Glutamatergic neuron (in vitro differentiated cells): Measurements from ENCODE around the gene FLNA. TPM values are rescaled to one million over a fixed set of nuclear protein-coding genes. Genes with fewer than 3 reads are reported as not detected.

Source experiments
- DNase-seq: peaks from one replicate; pipeline ENCODE4 v3.0.0; 2022
- H3K27ac Mint-ChIP-seq: one replicate; pipeline ENCODE4 v1.8.0; 2020; ENCODE audit warnings: mild to moderate bottlenecking, mixed read lengths, inconsistent platforms; ENCODE audit not compliant: unreplicated experiment
- H3K27me3 Mint-ChIP-seq: one replicate; pipeline ENCODE4 v1.8.0; 2020; ENCODE audit warnings: mild to moderate bottlenecking, moderate library complexity, mixed read lengths, inconsistent platforms; ENCODE audit not compliant: unreplicated experiment
- H3K36me3 Mint-ChIP-seq: one replicate; pipeline ENCODE4 v1.8.0; 2020; ENCODE audit warnings: mild to moderate bottlenecking, mixed read lengths, inconsistent platforms; ENCODE audit not compliant: unreplicated experiment
- H3K4me1 Mint-ChIP-seq: one replicate; pipeline ENCODE4 v1.8.0; 2020; ENCODE audit warnings: mild to moderate bottlenecking, low read depth, mixed read lengths, inconsistent platforms; ENCODE audit not compliant: unreplicated experiment
- H3K4me3 Mint-ChIP-seq: one replicate; pipeline ENCODE4 v1.8.0; 2020; ENCODE audit warnings: mild to moderate bottlenecking, mixed read lengths, inconsistent platforms; ENCODE audit not compliant: unreplicated experiment
- H3K9me3 Mint-ChIP-seq: one replicate; pipeline ENCODE4 v1.8.0; 2020; ENCODE audit warnings: mild to moderate bottlenecking, moderate library complexity, mixed read lengths, inconsistent platforms; ENCODE audit not compliant: unreplicated experiment
- total RNA-seq: library from RNA; stranded (reverse); fragmentation: NEBNext Ultra II Directional; extraction: Animal tissue kit (Norgen Biotek cat#: 25700); gene quantifications from one replicate; pipeline ENCODE4 v1.2.1, GENCODE V29; 2021; ENCODE audit not compliant: unreplicated experiment
- TF ChIP-seq, protein P1 (sequence below): fragments of 200-600 bp; sonication (generic); IDR thresholded peaks from one replicate; pipeline ENCODE4 v1.5.0; 2021; ENCODE audit not compliant: partially characterized antibody, unreplicated experiment

The FLNA gene
- total RNA-seq, 1 donor from 2014 or later = 499 TPM

DNA sequence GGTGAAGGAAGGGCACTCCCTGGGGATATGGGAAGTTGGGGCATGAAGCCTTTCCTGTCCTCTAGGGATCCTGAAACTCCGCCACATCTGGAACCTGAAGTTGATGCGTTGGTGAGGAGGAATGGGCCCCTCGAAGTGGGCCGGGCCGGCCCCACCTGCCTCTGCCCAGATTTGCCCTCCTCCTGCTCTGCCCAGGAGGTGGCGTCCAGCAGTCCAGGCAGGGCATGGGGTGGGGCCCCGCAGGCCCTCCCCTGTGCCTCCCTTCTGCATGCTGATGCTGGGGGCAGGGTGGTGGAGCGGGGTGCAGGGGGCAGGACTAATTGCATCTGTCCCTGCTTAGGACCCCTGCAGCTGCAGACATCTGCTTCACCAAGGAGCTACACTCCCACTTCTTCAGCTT lies 38.7 kb upstream of the FLNA start:
- H3K4me1 Mint-ChIP-seq = peaks cover 4% of the 10 kb centered on the region
- TF ChIP-seq, protein P1, sequence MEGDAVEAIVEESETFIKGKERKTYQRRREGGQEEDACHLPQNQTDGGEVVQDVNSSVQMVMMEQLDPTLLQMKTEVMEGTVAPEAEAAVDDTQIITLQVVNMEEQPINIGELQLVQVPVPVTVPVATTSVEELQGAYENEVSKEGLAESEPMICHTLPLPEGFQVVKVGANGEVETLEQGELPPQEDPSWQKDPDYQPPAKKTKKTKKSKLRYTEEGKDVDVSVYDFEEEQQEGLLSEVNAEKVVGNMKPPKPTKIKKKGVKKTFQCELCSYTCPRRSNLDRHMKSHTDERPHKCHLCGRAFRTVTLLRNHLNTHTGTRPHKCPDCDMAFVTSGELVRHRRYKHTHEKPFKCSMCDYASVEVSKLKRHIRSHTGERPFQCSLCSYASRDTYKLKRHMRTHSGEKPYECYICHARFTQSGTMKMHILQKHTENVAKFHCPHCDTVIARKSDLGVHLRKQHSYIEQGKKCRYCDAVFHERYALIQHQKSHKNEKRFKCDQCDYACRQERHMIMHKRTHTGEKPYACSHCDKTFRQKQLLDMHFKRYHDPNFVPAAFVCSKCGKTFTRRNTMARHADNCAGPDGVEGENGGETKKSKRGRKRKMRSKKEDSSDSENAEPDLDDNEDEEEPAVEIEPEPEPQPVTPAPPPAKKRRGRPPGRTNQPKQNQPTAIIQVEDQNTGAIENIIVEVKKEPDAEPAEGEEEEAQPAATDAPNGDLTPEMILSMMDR = no peak
- H3K9me3 Mint-ChIP-seq = peaks cover 1% of the 10 kb centered on the region
- H3K27ac Mint-ChIP-seq = no peak overlapping the region
- H3K4me3 Mint-ChIP-seq = no peak overlapping the region
- H3K36me3 Mint-ChIP-seq = no peaks in the 10 kb centered on the region
- H3K27me3 Mint-ChIP-seq = peaks cover 3% of the 10 kb centered on the region
- DNase-seq = no peak

DNA sequence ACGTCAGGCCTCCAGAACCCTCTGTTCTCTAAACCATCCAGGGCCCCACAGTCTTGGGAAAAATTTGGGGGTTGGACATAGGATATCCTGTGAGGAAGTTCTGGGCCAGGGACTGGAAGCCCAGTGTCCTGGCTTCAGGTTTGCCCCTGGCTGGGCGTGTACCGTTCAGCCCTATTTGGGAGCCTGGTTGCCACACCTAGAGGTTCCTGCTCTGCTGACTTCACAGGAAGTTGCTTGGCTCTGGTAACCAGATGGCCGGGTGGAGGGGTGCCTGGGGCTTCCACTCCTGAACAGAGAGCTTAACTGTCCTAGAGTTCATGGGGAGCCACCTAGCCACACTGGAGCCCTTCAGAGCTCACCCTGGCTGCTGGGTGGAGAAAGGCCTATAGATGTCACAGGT lies 38.0 kb upstream of the FLNA start:
- H3K4me3 Mint-ChIP-seq = no peak overlapping the region
- H3K9me3 Mint-ChIP-seq = peaks cover 1% of the 10 kb centered on the region
- peaks cover 3% of the 10 kb centered on the region for H3K27me3 Mint-ChIP-seq
- TF ChIP-seq, protein P1 = no peak
- H3K27ac Mint-ChIP-seq = no peak overlapping the region
- DNase-seq = no peak
- H3K4me1 Mint-ChIP-seq = peaks cover 4% of the 10 kb centered on the region
- no peaks in the 10 kb centered on the region for H3K36me3 Mint-ChIP-seq

DNA sequence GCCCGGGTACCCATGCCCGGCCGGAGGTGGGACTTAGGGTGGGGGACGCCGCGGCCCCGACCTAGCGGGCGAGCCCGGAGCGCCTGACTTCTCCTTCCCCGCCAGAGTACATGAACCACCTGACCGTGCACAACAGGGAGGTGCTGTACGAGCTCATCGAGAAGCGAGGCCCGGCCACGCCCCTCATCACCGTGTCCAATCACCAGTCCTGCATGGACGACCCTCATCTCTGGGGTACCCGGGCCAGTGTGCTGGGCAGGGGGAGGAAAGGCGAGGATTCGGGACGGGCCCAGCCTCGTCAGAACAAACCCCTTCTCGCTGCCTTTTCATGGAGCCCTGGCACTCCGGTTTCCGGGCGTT lies 37.5 kb upstream of the FLNA start:
- Mint-ChIP-seq H3K36me3 (no peaks in the 10 kb centered on the region), H3K4me3 (peak overlapping the region; percentile 81), H3K9me3 (peaks cover 1% of the 10 kb centered on the region), H3K27ac (no peak overlapping the region), H3K27me3 (peaks cover 3% of the 10 kb centered on the region), H3K4me1 (peaks cover under 1% of the 10 kb centered on the region)
- TF ChIP-seq, protein P1 = no peak
- peak; percentile 70 for DNase-seq

DNA sequence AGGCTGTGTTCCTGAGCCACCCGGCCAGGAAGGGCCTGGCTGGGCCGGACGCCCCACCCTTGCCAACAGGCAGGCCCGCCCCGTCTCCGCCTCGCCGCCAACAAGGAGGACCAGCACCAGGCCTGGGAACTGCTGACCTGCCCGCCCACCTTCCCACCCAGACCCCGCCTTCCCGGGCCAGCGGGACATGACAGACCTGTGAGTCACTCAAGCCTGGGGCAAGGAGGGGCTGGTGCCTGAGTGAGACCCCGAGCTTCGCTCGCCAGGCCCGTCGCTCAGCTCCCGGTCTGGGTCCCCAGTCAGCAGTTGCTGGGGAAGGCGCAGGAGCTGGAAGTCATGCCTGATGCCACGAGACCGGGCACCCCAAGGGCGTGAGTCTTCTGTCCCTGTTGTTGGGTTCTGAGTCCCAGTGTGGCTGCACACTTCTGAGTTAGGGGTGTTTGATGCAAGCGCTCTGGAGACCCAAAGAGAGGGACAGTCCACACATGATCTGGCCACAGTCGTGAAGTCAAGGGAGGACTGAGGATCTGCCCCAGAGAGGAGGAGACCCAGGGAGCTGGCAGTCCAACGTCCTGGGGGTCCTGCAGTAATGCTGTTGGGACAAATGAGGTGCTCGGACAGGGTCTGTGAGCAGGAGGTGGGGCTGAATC lies 34.9 kb upstream of the FLNA start, which contains the start of gene DNASE1L1:
DNASE1L1 (minus strand) TSS at position 33 of the 650 bp plus-strand sequence. CDS start 3,686 bp downstream, outside the sequence.
- Mint-ChIP-seq H3K4me1 (no peaks in the 10 kb centered on the region), H3K9me3 (peaks cover 1% of the 10 kb centered on the region), H3K4me3 (peak within 1 kb of the TSS; percentile 78), H3K27ac (peak within 1 kb of the TSS; percentile 79), H3K27me3 (peaks cover 3% of the 10 kb centered on the region), H3K36me3 (no peaks in the 10 kb centered on the region)
- TF ChIP-seq, protein P1 = no peak
- DNase-seq = peak; percentile 68

DNA sequence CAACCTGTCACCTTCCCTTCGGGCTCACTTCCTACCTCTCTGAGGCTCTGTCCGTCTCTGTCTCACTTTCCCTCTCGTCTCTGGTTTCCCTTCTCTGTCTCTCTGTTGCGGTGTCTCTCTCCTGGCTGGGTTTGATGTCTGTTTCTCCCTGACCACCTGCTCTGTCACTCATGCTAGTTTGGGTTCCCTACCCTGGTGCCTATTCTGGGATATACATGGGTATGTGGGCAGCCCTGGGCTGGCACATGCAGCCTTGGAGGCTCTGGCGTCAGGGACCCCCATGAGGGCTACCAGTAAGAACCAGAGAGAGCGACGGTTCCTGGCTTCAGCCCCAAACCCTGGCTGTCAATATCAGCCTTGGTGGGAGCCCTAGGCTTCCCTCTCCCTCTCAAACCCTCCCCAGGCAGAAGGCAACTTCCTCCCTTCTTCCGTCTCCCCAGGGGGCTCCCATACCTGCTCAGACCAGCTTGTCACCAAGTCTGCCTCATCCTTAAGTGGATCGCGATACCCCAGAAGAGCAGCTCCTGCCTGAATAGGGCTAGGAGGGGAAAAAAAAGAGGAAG lies 34.3 kb upstream of the FLNA start:
- no peak overlapping the region for H3K27ac Mint-ChIP-seq
- H3K4me1 Mint-ChIP-seq = no peaks in the 10 kb centered on the region
- TF ChIP-seq, protein P1 = no peak
- H3K4me3 Mint-ChIP-seq = peak overlapping the region; percentile 61
- no peaks in the 10 kb centered on the region for H3K36me3 Mint-ChIP-seq
- H3K9me3 Mint-ChIP-seq = peaks cover 1% of the 10 kb centered on the region
- H3K27me3 Mint-ChIP-seq = peaks cover 3% of the 10 kb centered on the region
- DNase-seq = no peak
